H1 (cell line): ENCODE measurements around the gene TMA7B. TPM values are rescaled to one million over a fixed set of nuclear protein-coding genes. Genes with fewer than 3 reads are reported as not detected.

ENCODE experiments used
- CTCF ChIA-PET: fragments of 300-600 bp; sonication (Branson Sonifier 250); formaldehyde crosslinking; loops from one replicate; lab custom pipeline; 2021; ENCODE audit not compliant: partially characterized antibody; lab: Charles Lee
- POLR2A ChIA-PET: fragments of 300-600 bp; sonication (Branson Sonifier 250); formaldehyde crosslinking; loops from one replicate; lab custom pipeline; 2021; ENCODE audit warnings: inconsistent platforms; ENCODE audit not compliant: partially characterized antibody; lab: Charles Lee
- DNase-seq, 2 experiments: peaks; one replicate each; pipeline versions ENCODE4 v3.0.0 to v3.0.0-alpha.2; 2010 to 2022; ENCODE audit warnings: low spot score in 2 of 2, low read depth in 1 of 2, mixed read lengths in 1 of 2
- FAIRE-seq: peaks from 2 replicates; lab custom pipeline; 2011; peaks lifted over from hg19 to GRCh38; lab: Jason Lieb, UNC
- H2AFZ ChIP-seq: 2 replicates; pipeline ENCODE4 v1.8.1; 2012; ENCODE audit warnings: low read length, inconsistent platforms
- H2AK5ac ChIP-seq: 2 replicates; pipeline ENCODE4 v1.6.1; 2013; ENCODE audit warnings: low read depth, low read length
- H2BK120ac ChIP-seq: replicated peaks from 2 replicates; pipeline ENCODE3; 2013; ENCODE audit warnings: low read depth, low read length, inconsistent platforms
- H2BK12ac ChIP-seq: 2 replicates; pipeline ENCODE4 v1.6.1; 2013; ENCODE audit warnings: low read depth, low read length
- H2BK15ac ChIP-seq: 2 replicates; pipeline ENCODE4 v1.6.1; 2013; ENCODE audit warnings: low read length
- H2BK20ac ChIP-seq: 2 replicates; pipeline ENCODE4 v1.6.1; 2013; ENCODE audit warnings: low read length
- H2BK5ac ChIP-seq: 2 replicates; pipeline ENCODE4 v1.6.1; 2013; ENCODE audit warnings: low read depth, low read length
- H3K14ac ChIP-seq: 2 replicates; pipeline ENCODE4 v1.6.1; 2013; ENCODE audit warnings: inconsistent platforms; ENCODE audit not compliant: insufficient read length
- H3K18ac ChIP-seq: 2 replicates; pipeline ENCODE4 v1.6.1; 2013; ENCODE audit warnings: low read length; ENCODE audit errors: extremely low read depth
- H3K23ac ChIP-seq: 2 replicates; pipeline ENCODE4 v1.6.1; 2013; ENCODE audit warnings: inconsistent platforms; ENCODE audit not compliant: insufficient read length
- H3K23me2 ChIP-seq: 2 replicates; pipeline ENCODE4 v1.6.1; 2013; ENCODE audit warnings: low read depth, low read length
- H3K27ac ChIP-seq: 2 replicates; pipeline ENCODE4 v1.6.1; 2011; ENCODE audit warnings: low read depth, low read length, inconsistent platforms
- H3K27me3 ChIP-seq, 4 experiments: replicated peaks in 1 of 4; 1 replicate in 1 of 4; 2 replicates in 3 of 4; pipeline versions ENCODE4 v1.6.1 to v1.8.1; 2011 to 2013; ENCODE audit warnings: low read length in 3 of 4, mild to moderate bottlenecking in 3 of 4, inconsistent platforms in 2 of 4, mixed read lengths in 2 of 4, moderate library complexity in 1 of 4; ENCODE audit not compliant: control insufficient read depth in 3 of 4, insufficient read depth in 3 of 4; ENCODE audit errors: extremely low read depth in 1 of 4
- H3K36me3 ChIP-seq, 4 experiments: 2 replicates each; pipeline versions ENCODE4 v1.6.1 to v1.8.1; 2011 to 2013; ENCODE audit warnings: mild to moderate bottlenecking in 4 of 4, low read length in 3 of 4, moderate library complexity in 2 of 4, control low read depth in 1 of 4, inconsistent platforms in 1 of 4; ENCODE audit not compliant: insufficient read depth in 4 of 4, control insufficient read depth in 2 of 4
- H3K4ac ChIP-seq: replicated peaks from 2 replicates; pipeline ENCODE3; 2013; ENCODE audit warnings: low read length, low read depth, mixed read lengths, inconsistent platforms; ENCODE audit not compliant: insufficient read length
- H3K4me1 ChIP-seq, 4 experiments: replicated peaks in 1 of 4; 1 replicate in 1 of 4; 2 replicates in 3 of 4; pipeline versions ENCODE4 v1.6.1 to v1.8.1; 2011 to 2013; ENCODE audit warnings: low read length in 3 of 4, inconsistent platforms in 2 of 4, mixed read lengths in 1 of 4; ENCODE audit not compliant: insufficient read depth in 4 of 4, control insufficient read depth in 3 of 4
- H3K4me2 ChIP-seq, 2 experiments: 2 replicates each; pipeline versions ENCODE4 v1.6.1 to v1.8.1; 2011 to 2013; ENCODE audit warnings: low read depth in 2 of 2, low read length in 2 of 2, control low read depth in 1 of 2, inconsistent platforms in 1 of 2, mild to moderate bottlenecking in 1 of 2; ENCODE audit not compliant: insufficient read depth in 1 of 2
- H3K4me3 ChIP-seq, 4 experiments: fragments of 200-600, 300-600 bp in 1 of 4; sonication (generic), shearing (Covaris generic), sonication (Bioruptor Twin) in 1 of 4; 2 replicates each; pipeline versions ENCODE4 v1.5.1 to v1.8.1; 2011 to 2016; ENCODE audit warnings: low read length in 4 of 4, low read depth in 3 of 4, control low read depth in 2 of 4, inconsistent platforms in 2 of 4, mild to moderate bottlenecking in 2 of 4, mixed read lengths in 1 of 4, moderate library complexity in 1 of 4; ENCODE audit not compliant: insufficient read depth in 2 of 4; ENCODE audit errors: extremely low read depth in 1 of 4
- H3K56ac ChIP-seq: replicated peaks from 2 replicates; pipeline ENCODE3; 2013; ENCODE audit warnings: low read depth, mild to moderate bottlenecking, mixed read lengths, low read length, inconsistent platforms; ENCODE audit not compliant: insufficient read length
- H3K79me1 ChIP-seq: 2 replicates; pipeline ENCODE4 v1.6.1; 2013; ENCODE audit warnings: low read depth, low read length, control low read depth
- H3K79me2 ChIP-seq, 2 experiments: 2 replicates each; pipeline versions ENCODE4 v1.6.1 to v1.8.1; 2012 to 2013; ENCODE audit warnings: low read length in 2 of 2, mild to moderate bottlenecking in 2 of 2, inconsistent platforms in 1 of 2; ENCODE audit not compliant: insufficient read depth in 2 of 2, control insufficient read depth in 1 of 2
- H3K9ac ChIP-seq, 4 experiments: replicated peaks in 1 of 4; 1 replicate in 1 of 4; 2 replicates in 3 of 4; pipeline versions ENCODE4 v1.6.1 to v1.8.1; 2011 to 2013; ENCODE audit warnings: low read depth in 3 of 4, low read length in 3 of 4, control low read depth in 2 of 4, mild to moderate bottlenecking in 2 of 4, moderate library complexity in 2 of 4, inconsistent platforms in 1 of 4; ENCODE audit errors: extremely low read depth in 1 of 4
- H3K9me3 ChIP-seq, 2 experiments: 2 replicates each; pipeline versions ENCODE4 v1.6.1 to v1.8.1; 2012 to 2013; ENCODE audit warnings: mild to moderate bottlenecking in 2 of 2, moderate library complexity in 2 of 2, control low read depth in 1 of 2, inconsistent platforms in 1 of 2, low read depth in 1 of 2, low read length in 1 of 2, mixed read lengths in 1 of 2; ENCODE audit not compliant: insufficient read depth in 2 of 2
- H4K20me1 ChIP-seq, 2 experiments: replicated peaks in 1 of 2; 2 replicates each; pipeline versions ENCODE3 to v1.8.1; 2011 to 2013; ENCODE audit warnings: inconsistent platforms in 2 of 2, low read length in 2 of 2, mild to moderate bottlenecking in 1 of 2; ENCODE audit not compliant: insufficient read depth in 2 of 2, control insufficient read depth in 1 of 2
- H4K5ac ChIP-seq: 2 replicates; pipeline ENCODE4 v1.6.1; 2013; ENCODE audit warnings: low read length, low read depth, mixed read lengths, inconsistent platforms; ENCODE audit not compliant: insufficient read length
- H4K8ac ChIP-seq: 2 replicates; pipeline ENCODE4 v1.8.0; 2013; ENCODE audit warnings: mild to moderate bottlenecking, moderate library complexity, low read length, inconsistent platforms; ENCODE audit not compliant: insufficient read depth; ENCODE audit errors: extremely low read depth
- H4K91ac ChIP-seq: replicated peaks from 2 replicates; pipeline ENCODE3; 2013; ENCODE audit warnings: low read length, mixed read lengths, inconsistent platforms; ENCODE audit not compliant: insufficient read length
- HDAC2 ChIP-seq, 2 experiments: fragments of 300-600 bp in 1 of 2; sonication (generic) in 1 of 2; IDR thresholded peaks; 2 replicates each; pipeline ENCODE4 v1.6.1; 2011 to 2012; ENCODE audit warnings: low read depth in 2 of 2, low read length in 2 of 2, mild to moderate bottlenecking in 2 of 2, moderate library complexity in 2 of 2, borderline replicate concordance in 1 of 2, inconsistent platforms in 1 of 2
- MAX ChIP-seq: IDR thresholded peaks from 2 replicates; pipeline ENCODE4 v1.6.1; 2012; ENCODE audit warnings: inconsistent platforms
- RAD21 ChIP-seq, 2 experiments: IDR thresholded peaks in 1 of 2; conservative IDR thresholded peaks in 1 of 2; 2 replicates each; pipeline ENCODE4 v1.6.1; 2011; ENCODE audit warnings: low read depth in 2 of 2, low read length in 2 of 2, improper control_type of control experiment in 1 of 2, inconsistent platforms in 1 of 2, mild to moderate bottlenecking in 1 of 2, moderate library complexity in 1 of 2
- RXRA ChIP-seq: IDR thresholded peaks from 2 replicates; pipeline ENCODE4 v1.6.1; 2011; ENCODE audit warnings: low read depth, mild to moderate bottlenecking, low read length, moderate library complexity; ENCODE audit not compliant: insufficient read depth
- SAP30 ChIP-seq: fragments of 300-600 bp; sonication (generic); IDR thresholded peaks from 2 replicates; pipeline ENCODE4 v1.7.1; 2012; ENCODE audit warnings: low read length, moderate library complexity, mild to moderate bottlenecking, inconsistent platforms; ENCODE audit not compliant: insufficient read depth, insufficient replicate concordance
- SRF ChIP-seq: IDR thresholded peaks from 2 replicates; pipeline ENCODE4 v1.6.1; 2011; ENCODE audit warnings: mild to moderate bottlenecking, low read depth, low read length, moderate library complexity
- whole genome bisulfite sequencing, 2 experiments: shearing (Covaris generic) in 1 of 2; methylation state at CpG; one replicate each; pipeline versions ENCODE4 v1.1.6 to v1.1.7; 2013 to 2015; ENCODE audit warnings: low lambda C conversion rate in 2 of 2, mixed read lengths in 2 of 2, inconsistent platforms in 1 of 2, low coverage in 1 of 2, missing lambda C conversion rate in 1 of 2; ENCODE audit not compliant: insufficient replicate concordance in 2 of 2, insufficient coverage in 1 of 2, insufficient read length in 1 of 2; ENCODE audit errors: extremely low coverage in 1 of 2, missing lambda C conversion rate in 1 of 2; 5-methylcytosine and 5-hydroxymethylcytosine counted together
- polyA plus RNA-seq, 7 experiments: library from polyadenylated mRNA; depleted of rRNA in 3 of 7; stranded (reverse) in 5 of 7; unstranded in 2 of 7; fragments of >200 nt in 5 of 7; fragments of 200-250 nt in 2 of 7; gene quantifications; 1 replicate in 5 of 7; 2 replicates in 1 of 7; 4 replicates in 1 of 7; pipeline versions ENCODE4 v1.2.1 to v1.2.3, GENCODE V29; 2011 to 2013; ENCODE audit warnings: missing spikeins in 2 of 7, mixed read lengths in 2 of 7
- total RNA-seq: library from RNA; stranded (reverse); fragmentation: NEBNext Ultra II Directional; extraction: Animal tissue kit (Norgen Biotek cat#: 25700); gene quantifications from 2 replicates; pipeline ENCODE4 v1.2.1, GENCODE V29; 2021

TMA7B gene
- total and polyA plus RNA-seq, 2 of the 8 experiments (the other 6 are each of a cell fraction or from before 2014, with no cell fraction given), result not detected

DNA sequence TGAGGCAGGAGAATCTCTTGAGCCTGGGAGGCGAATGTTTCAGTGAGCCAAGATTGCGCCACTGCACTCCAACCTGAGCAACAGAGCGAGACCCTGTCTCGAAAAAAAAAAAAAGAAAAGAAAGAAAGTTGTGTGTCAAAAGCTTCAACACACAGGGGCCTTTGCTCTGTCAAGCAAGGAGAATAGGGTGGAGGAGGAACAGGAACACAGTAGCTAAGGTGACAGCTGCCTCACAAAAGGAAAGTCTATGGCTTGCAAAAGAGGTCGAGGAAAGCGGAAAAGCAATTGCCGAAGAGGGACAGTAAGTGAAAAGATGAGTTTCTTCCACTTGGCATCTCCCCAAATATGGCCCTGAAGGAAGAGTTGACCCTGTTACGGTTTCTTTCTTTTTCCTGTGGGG is 26.5 kb upstream of the TMA7B start:
- no peak overlapping the region for H3K23ac ChIP-seq
- H4K91ac ChIP-seq, result no peak overlapping the region
- no peaks in the 10 kb centered on the region; the same call in 1 of the 2 replicates for H3K23me2 ChIP-seq
- H3K79me2 ChIP-seq, result no peaks in the 10 kb centered on the region
- 90% methylated on average over 6 of the region's 8 CpGs; no CpG with 5 or more reads in 1 of the 2 experiments for WGBS, 2 experiments
- H3K4me1 ChIP-seq, result peaks cover 0 to 11% (median 4%) of the 10 kb centered on the region in 4 experiments; a peak in 6 of 7 replicates
- H2BK5ac ChIP-seq, result no peak overlapping the region
- no peaks in the 10 kb centered on the region for H3K79me1 ChIP-seq
- H2AK5ac ChIP-seq, result no peak overlapping the region
- H3K9ac ChIP-seq, result no peak overlapping the region
- no peaks in the 10 kb centered on the region; a peak in 1 of 7 replicates for H3K27me3 ChIP-seq
- peak overlapping the region in 1 of 2 experiments; percentile 8; a peak in 1 of 4 replicates for H3K4me2 ChIP-seq
- H2AFZ ChIP-seq, result no peak overlapping the region
- H3K36me3 ChIP-seq, result no peaks in the 10 kb centered on the region
- no peak overlapping the region for H2BK120ac ChIP-seq
- H3K4me3 ChIP-seq, result no peak overlapping the region
- no peak overlapping the region for H2BK20ac ChIP-seq
- no peak overlapping the region for H3K4ac ChIP-seq
- no peak for DNase-seq
- ChIA-PET CTCF (interaction anchor here (0.8 to 4.1 kb wide), 24 partner anchors 9 to 399 kb away, joined by 3 to 110 read pairs (median 5); partner anchors contain the start of gene FAM83F), POLR2A (interaction anchor here (0.9 to 2.0 kb wide), 6 partner anchors 9 to 110 kb away, joined by 3 to 11 read pairs (median 4); no protein-coding TSS in a partner anchor)
- H4K8ac ChIP-seq, result no peak overlapping the region
- FAIRE-seq, result no peak
- no peak overlapping the region for H3K14ac ChIP-seq
- no peak overlapping the region; the same call in 1 of the 2 replicates for H2BK12ac ChIP-seq
- TF ChIP-seq HDAC2 (IDR thresholded peaks at IDR 0.05; ENCODE audit: borderline replicate concordance in 1 of 2, low read depth in 2 of 2, low read length in 2 of 2) (no peak), SAP30 (no peak), RXRA (no peak), RAD21 (IDR thresholded peaks at IDR 0.05 in 1 of 2, conservative IDR thresholded peaks at IDR 0.05 in 1 of 2; ENCODE audit: low read depth in 2 of 2, low read length in 2 of 2) (no peak), SRF (no peak), MAX (no peak)
- TF ChIP-seq, all 59 proteins: peak for 0
- Histone ChIP-seq H3K9me3 (no peaks in the 10 kb centered on the region), H4K20me1 (no peaks in the 10 kb centered on the region), H2BK15ac (no peak overlapping the region), H4K5ac (no peak overlapping the region), H3K18ac (peak overlapping the region; percentile 33; the same call in 1 of the 2 replicates), H3K27ac (no peak overlapping the region), H3K56ac (no peak overlapping the region)
